Measurements from ENCODE around the gene MAP7. TPM values are rescaled to one million over a fixed set of nuclear protein-coding genes. Genes with fewer than 3 reads are reported as not detected.

MAP7 gene
- total RNA-seq, 1 donor from 2014 or later = 0.77 TPM

- no peaks in the 10 kb centered on the region for H3K4me1 Mint-ChIP-seq (ENCODE audit: low read depth)
- no peak for TF ChIP-seq CTCF (IDR thresholded peaks at IDR 0.05)
- no peaks in the 10 kb centered on the region for H3K9me3 Mint-ChIP-seq (ENCODE audit: low read depth)
- H3K36me3 Mint-ChIP-seq (ENCODE audit: low read depth) = no peaks in the 10 kb centered on the region
- no peak overlapping the region for H3K4me3 Mint-ChIP-seq (ENCODE audit: unreplicated experiment)
- no peak for DNase-seq (ENCODE audit: low spot score)
- H3K27me3 Mint-ChIP-seq (ENCODE audit: low read depth) = peaks cover 19% of the 10 kb centered on the region
- no peak overlapping the region for H3K27ac Mint-ChIP-seq (ENCODE audit: unreplicated experiment)
These were observed 78.8 kb downstream of the MAP7 start for GRCh38 chr6:136471372-136471771.

GRCh38 chr6:136470044-136470443, 80.2 kb downstream of the MAP7 start:
- peaks cover 22% of the 10 kb centered on the region for H3K27me3 Mint-ChIP-seq (ENCODE audit: low read depth)
- no peaks in the 10 kb centered on the region for H3K36me3 Mint-ChIP-seq (ENCODE audit: low read depth)
- no peak for TF ChIP-seq CTCF (IDR thresholded peaks at IDR 0.05)
- no peaks in the 10 kb centered on the region for H3K9me3 Mint-ChIP-seq (ENCODE audit: low read depth)
- H3K4me3 Mint-ChIP-seq (ENCODE audit: unreplicated experiment) = no peak overlapping the region
- DNase-seq (ENCODE audit: low spot score) = no peak
- no peaks in the 10 kb centered on the region for H3K4me1 Mint-ChIP-seq (ENCODE audit: low read depth)
- H3K27ac Mint-ChIP-seq (ENCODE audit: unreplicated experiment) = no peak overlapping the region

GRCh38 chr6:136469154-136469553, 81.1 kb downstream of the MAP7 start:
- no peaks in the 10 kb centered on the region for H3K9me3 Mint-ChIP-seq (ENCODE audit: low read depth)
- no peak for DNase-seq (ENCODE audit: low spot score)
- H3K27me3 Mint-ChIP-seq (ENCODE audit: low read depth) = peaks cover 20% of the 10 kb centered on the region
- TF ChIP-seq CTCF (IDR thresholded peaks at IDR 0.05) = no peak
- H3K36me3 Mint-ChIP-seq (ENCODE audit: low read depth) = no peaks in the 10 kb centered on the region
- H3K4me3 Mint-ChIP-seq (ENCODE audit: unreplicated experiment) = no peak overlapping the region
- H3K27ac Mint-ChIP-seq (ENCODE audit: unreplicated experiment) = no peak overlapping the region
- no peaks in the 10 kb centered on the region for H3K4me1 Mint-ChIP-seq (ENCODE audit: low read depth)

GRCh38 chr6:136468711-136469110, 81.5 kb downstream of the MAP7 start:
- H3K4me3 Mint-ChIP-seq (ENCODE audit: unreplicated experiment) = no peak overlapping the region
- no peaks in the 10 kb centered on the region for H3K9me3 Mint-ChIP-seq (ENCODE audit: low read depth)
- no peak overlapping the region for H3K27ac Mint-ChIP-seq (ENCODE audit: unreplicated experiment)
- H3K36me3 Mint-ChIP-seq (ENCODE audit: low read depth) = no peaks in the 10 kb centered on the region
- TF ChIP-seq CTCF (IDR thresholded peaks at IDR 0.05) = no peak
- H3K27me3 Mint-ChIP-seq (ENCODE audit: low read depth) = peaks cover 23% of the 10 kb centered on the region
- no peaks in the 10 kb centered on the region for H3K4me1 Mint-ChIP-seq (ENCODE audit: low read depth)
- no peak for DNase-seq (ENCODE audit: low spot score)

GRCh38 chr6:136467186-136467585, 83.0 kb downstream of the MAP7 start:
- DNase-seq (ENCODE audit: low spot score) = no peak
- Mint-ChIP-seq H3K4me3 (ENCODE audit: unreplicated experiment) (no peak overlapping the region), H3K4me1 (ENCODE audit: low read depth) (no peaks in the 10 kb centered on the region), H3K27me3 (ENCODE audit: low read depth) (peaks cover 23% of the 10 kb centered on the region), H3K36me3 (ENCODE audit: low read depth) (no peaks in the 10 kb centered on the region), H3K27ac (ENCODE audit: unreplicated experiment) (no peak overlapping the region), H3K9me3 (ENCODE audit: low read depth) (no peaks in the 10 kb centered on the region)
- no peak for TF ChIP-seq CTCF (IDR thresholded peaks at IDR 0.05)
